ENCODE measurements around the gene TUFT1. TPM values are rescaled to one million over a fixed set of nuclear protein-coding genes. Genes with fewer than 3 reads are reported as not detected.
A peak's percentile ranks its signal among the peaks of the same experiment; 100 is the strongest.

TUFT1 gene
- total and polyA plus RNA-seq, 9 of the 15 experiments (the other 6 are each of a cell fraction or from before 2014, with no cell fraction given) = 0.54 to 2.0 (median 1.7) TPM

DNA sequence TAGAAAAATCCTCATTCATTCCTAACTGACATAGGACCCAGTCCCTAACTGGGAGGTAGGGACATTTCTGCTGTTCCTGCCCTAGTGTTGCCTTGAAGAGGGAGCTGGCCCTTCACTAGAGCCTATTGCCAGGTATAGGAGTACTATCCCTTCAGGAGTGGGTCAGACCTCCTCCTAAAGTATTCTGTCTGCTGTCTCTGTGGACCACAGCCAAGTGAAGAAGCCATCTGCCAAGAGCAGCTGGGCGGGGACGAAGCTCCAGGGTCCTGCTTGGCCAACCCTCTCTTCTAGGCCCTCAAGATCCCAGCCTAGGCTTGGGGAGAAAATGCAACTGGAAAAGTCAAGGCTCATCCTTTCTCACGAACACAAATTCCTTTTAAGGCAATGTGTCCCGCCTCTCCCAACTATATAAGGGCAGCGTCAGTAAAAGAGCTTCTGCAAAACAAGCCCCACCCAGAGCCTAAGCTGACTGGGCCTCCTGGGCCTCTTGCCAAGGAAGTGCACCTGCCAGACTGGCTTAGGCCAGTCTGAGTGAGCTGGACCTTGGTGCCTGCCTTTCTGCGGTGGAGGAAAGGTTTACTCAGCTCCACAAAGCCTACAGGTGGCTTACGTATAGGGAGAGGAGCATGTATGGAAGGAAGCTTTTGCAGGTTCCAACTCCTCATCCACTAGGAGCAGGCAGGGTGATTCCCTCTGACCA lies 638 bp upstream of the TUFT1 start (continued):
- TF ChIP-seq, protein P1, sequence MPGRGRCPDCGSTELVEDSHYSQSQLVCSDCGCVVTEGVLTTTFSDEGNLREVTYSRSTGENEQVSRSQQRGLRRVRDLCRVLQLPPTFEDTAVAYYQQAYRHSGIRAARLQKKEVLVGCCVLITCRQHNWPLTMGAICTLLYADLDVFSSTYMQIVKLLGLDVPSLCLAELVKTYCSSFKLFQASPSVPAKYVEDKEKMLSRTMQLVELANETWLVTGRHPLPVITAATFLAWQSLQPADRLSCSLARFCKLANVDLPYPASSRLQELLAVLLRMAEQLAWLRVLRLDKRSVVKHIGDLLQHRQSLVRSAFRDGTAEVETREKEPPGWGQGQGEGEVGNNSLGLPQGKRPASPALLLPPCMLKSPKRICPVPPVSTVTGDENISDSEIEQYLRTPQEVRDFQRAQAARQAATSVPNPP (IDR thresholded peaks at IDR 0.05; ENCODE audit: borderline replicate concordance, insufficient read depth, insufficient read length) = no peak
- no peak for TF ChIP-seq DDX20 (tag; IDR thresholded peaks at IDR 0.05; ENCODE audit: low read depth)
- TF ChIP-seq SMARCE1 (IDR thresholded peaks at IDR 0.05) = peak; percentile 51; the same call in 1 of the 2 replicates
- no peak for TF ChIP-seq MEF2D (tag; conservative IDR thresholded peaks at IDR 0.05; ENCODE audit: low read depth)
- no peak for TF ChIP-seq ATF2 (CRISPR knock-in tag; IDR thresholded peaks at IDR 0.05)
- no peak for TF ChIP-seq LCOR (CRISPR knock-in tag; IDR thresholded peaks at IDR 0.05)
- no peak for TF ChIP-seq RB1 (IDR thresholded peaks at IDR 0.05; ENCODE audit: low read depth)
- TF ChIP-seq SNIP1 (IDR thresholded peaks at IDR 0.05; ENCODE audit: low read depth) = no peak
- no peak for TF ChIP-seq E2F5 (CRISPR knock-in tag; IDR thresholded peaks at IDR 0.05)
- TF ChIP-seq SRSF7 (optimal IDR thresholded peaks at IDR 0.05; ENCODE audit: low read depth, low read length) = no peak
- TF ChIP-seq NFIC (IDR thresholded peaks at IDR 0.05) = peak; percentile 95

Measured in K562 (cell line).